Measurements from ENCODE around the gene ASIC3.
A peak's percentile ranks its signal among the peaks of the same experiment; 100 is the strongest.
"Not testable (repeated sequence)": the region's sequence is repeated elsewhere in the genome, so short reads cannot be mapped to it uniquely, and the experiment has no call there.

Gene ASIC3

GRCh38 chr7:151034312-151035025, 13.9 kb upstream of the ASIC3 start:
- no peak for DNase-seq

- DNase-seq: no peak
These were observed 13.2 kb upstream of the ASIC3 start for GRCh38 chr7:151035026-151035717.

GRCh38 chr7:151035902-151036301, 12.4 kb upstream of the ASIC3 start:
- no peak for DNase-seq

GRCh38 chr7:151038951-151039849, 9.1 kb upstream of the ASIC3 start:
- no peak for DNase-seq

- no peak for DNase-seq
These were observed 8.3 kb upstream of the ASIC3 start for GRCh38 chr7:151039850-151040548.

GRCh38 chr7:151040616-151041375, 7.5 kb upstream of the ASIC3 start:
- no peak for DNase-seq

GRCh38 chr7:151043449-151043848, 4.9 kb upstream of the ASIC3 start:
- DNase-seq: not testable (repeated sequence)

GRCh38 chr7:151043959-151044358, 4.4 kb upstream of the ASIC3 start:
- DNase-seq: no peak

- no peak for DNase-seq
These were observed 3.1 kb upstream of the ASIC3 start for GRCh38 chr7:151045262-151045661.

GRCh38 chr7:151045967-151046366, 2.4 kb upstream of the ASIC3 start:
- no peak for DNase-seq

- DNase-seq: no peak
These were observed 1.4 kb upstream of the ASIC3 start for GRCh38 chr7:151046603-151047573.

GRCh38 chr7:151048911-151049463, 656 bp downstream of the ASIC3 start:
- no peak for DNase-seq

GRCh38 chr7:151051108-151051507, 2.8 kb downstream of the ASIC3 start:
- DNase-seq: peak; percentile 72

GRCh38 chr7:151053096-151053495, 4.8 kb downstream of the ASIC3 start:
- no peak for DNase-seq

GRCh38 chr7:151053751-151054150, 5.4 kb downstream of the ASIC3 start:
- DNase-seq: no peak

- DNase-seq: no peak
These were observed 7.9 kb downstream of the ASIC3 start for GRCh38 chr7:151056283-151056665.

- no peak for DNase-seq
These were observed 8.6 kb downstream of the ASIC3 start for GRCh38 chr7:151056666-151057505.

GRCh38 chr7:151057506-151057988, 9.2 kb downstream of the ASIC3 start, which contains the start of gene CDK5:
Gene CDK5, minus strand, starts transcription at chr7:151057897. Its CDS starts 49 bp downstream, at chr7:151057848.
- no peak for DNase-seq

All from retina (tissue), 1 donor.